K562 (cell line): ENCODE measurements around the gene HCN3. TPM values are rescaled to one million over a fixed set of nuclear protein-coding genes. Genes with fewer than 3 reads are reported as not detected.

Source experiments
- FOXK1 ChIP-seq: sonication (generic); formaldehyde crosslinking; IDR thresholded peaks from 2 replicates; pipeline ENCODE4 v1.8.0; 2022; ENCODE audit warnings: missing genetic modification reagents, mild to moderate bottlenecking, borderline replicate concordance
- FUS ChIP-seq: fragments of 200-400 bp; formaldehyde crosslinking; optimal IDR thresholded peaks from 2 replicates; pipeline ENCODE3; 2017; ENCODE audit warnings: low read depth, low read length
- HCFC1 ChIP-seq: IDR thresholded peaks from 2 replicates; pipeline ENCODE4 v1.6.1; 2012; ENCODE audit warnings: low read depth, low read length, improper control_type of control experiment
- HNRNPLL ChIP-seq: fragments of 200-400 bp; formaldehyde crosslinking; IDR thresholded peaks from 2 replicates; pipeline ENCODE4 v1.6.1; 2017; ENCODE audit warnings: low read length, low read depth, mild to moderate bottlenecking; ENCODE audit not compliant: poor library complexity, severe bottlenecking
- KDM1A ChIP-seq, 2 experiments: fragments of 450-650 bp; IDR thresholded peaks; 2 replicates each; pipeline ENCODE4 v1.6.1; 2016; ENCODE audit warnings: mild to moderate bottlenecking in 2 of 2
- PPARD ChIP-seq: fragments of 250-450 bp; sonication (Bioruptor Pico); IDR thresholded peaks from 2 replicates; pipeline ENCODE4 v1.8.0; 2022; ENCODE audit warnings: inconsistent platforms, mild to moderate bottlenecking, moderate library complexity
- RHOXF2B ChIP-seq: fragments of 250-450 bp; sonication (Bioruptor Pico); conservative IDR thresholded peaks from 2 replicates; pipeline ENCODE4 v1.5.1; 2021
- SMC3 ChIP-seq: conservative IDR thresholded peaks from 2 replicates; pipeline ENCODE4 v1.6.1; 2011; ENCODE audit warnings: low read depth, low read length, improper control_type of control experiment; ENCODE audit not compliant: insufficient read depth
- TAL1 ChIP-seq: fragments of 450-650 bp; IDR thresholded peaks from 2 replicates; pipeline ENCODE4 v1.6.1; 2016; ENCODE audit warnings: mild to moderate bottlenecking
- ZBTB8A ChIP-seq: fragments of 450-650 bp; IDR thresholded peaks from 2 replicates; pipeline ENCODE4 v1.6.1; 2018; ENCODE audit warnings: mild to moderate bottlenecking, moderate library complexity; ENCODE audit not compliant: partially characterized antibody
- ZNF134 ChIP-seq: fragments of 250-450 bp; sonication (Bioruptor Pico); conservative IDR thresholded peaks from 2 replicates; pipeline ENCODE4 v1.4.0; 2020
- ZNF140 ChIP-seq: fragments of 250-450 bp; sonication (Bioruptor Pico); IDR thresholded peaks from 2 replicates; pipeline ENCODE4 v1.8.0; 2021; ENCODE audit warnings: moderate library complexity, mild to moderate bottlenecking, inconsistent platforms
- ZNF395 ChIP-seq: fragments of 200-800 bp; sonication (Bioruptor generic); IDR thresholded peaks from 2 replicates; pipeline ENCODE4 v1.6.1; 2017; ENCODE audit warnings: missing genetic modification characterization, missing compliant biosample characterization
- ZNF445 ChIP-seq: fragments of 250-450 bp; sonication (Bioruptor Pico); IDR thresholded peaks from 2 replicates; pipeline ENCODE4 v1.4.0; 2020; ENCODE audit warnings: low read depth, mild to moderate bottlenecking, moderate library complexity
- ZNF561 ChIP-seq: fragments of 450-650 bp; formaldehyde crosslinking; conservative IDR thresholded peaks from 2 replicates; pipeline ENCODE4 v1.4.0; 2020; ENCODE audit warnings: mild to moderate bottlenecking, moderate library complexity
- ZNF589 ChIP-seq: fragments of 200-800 bp; sonication (Bioruptor generic); IDR thresholded peaks from 2 replicates; pipeline ENCODE4 v1.6.1; 2016; ENCODE audit warnings: low read depth, missing genetic modification characterization, missing compliant biosample characterization
- ZNF740 ChIP-seq, 3 experiments: fragments of 200-800 bp in 1 of 3; sonication (Bioruptor generic) in 1 of 3; sonication (generic) in 1 of 3; formaldehyde crosslinking in 1 of 3; IDR thresholded peaks; 2 replicates each; pipeline versions ENCODE4 v1.6.1 to v1.8.0; 2016 to 2022; ENCODE audit warnings: mild to moderate bottlenecking in 2 of 3, missing compliant biosample characterization in 2 of 3, missing genetic modification characterization in 2 of 3, missing genetic modification reagents in 1 of 3
- polyA plus RNA-seq, 8 experiments: library from polyadenylated mRNA; depleted of rRNA in 4 of 8; stranded (reverse) in 5 of 8; unstranded in 3 of 8; fragments of >200 nt; fragmentation: Nextera tagmentation in 2 of 8; fragmentation: Illumina TruSeq in 1 of 8; extraction: Ambion mirVana in 2 of 8; extraction: Trizol in 1 of 8; gene quantifications; 2 replicates each; pipeline versions ENCODE4 v1.2.1 to v1.2.3, GENCODE V29; 2011 to 2014; ENCODE audit warnings: inconsistent platforms in 1 of 8, missing spikeins in 1 of 8
- total RNA-seq, 7 experiments: library from RNA; depleted of rRNA in 6 of 7; stranded (reverse); fragments of >200 nt in 6 of 7; fragmentation: Illumina TruSeq in 2 of 7; extraction: Trizol in 2 of 7; gene quantifications; 2 replicates each; pipeline versions ENCODE4 v1.2.1 to v1.2.3, GENCODE V29; 2011 to 2021; ENCODE audit warnings: low replicate concordance in 1 of 7
- TF ChIP-seq, protein P1 (sequence below), 2 experiments: IDR thresholded peaks; 2 replicates each; pipeline ENCODE4 v1.6.1; 2012; ENCODE audit warnings: improper control_type of control experiment in 2 of 2, low read depth in 2 of 2, low read length in 2 of 2, borderline replicate concordance in 1 of 2
- TF ChIP-seq, protein P2 (sequence below): sonication (generic); formaldehyde crosslinking; IDR thresholded peaks from 2 replicates; pipeline ENCODE4 v1.8.0; 2022; ENCODE audit warnings: missing genetic modification reagents, mild to moderate bottlenecking, borderline replicate concordance
- TF ChIP-seq, protein P3 (sequence below): fragments of 450-650 bp; formaldehyde crosslinking; IDR thresholded peaks from 2 replicates; pipeline ENCODE4 v1.4.0; 2020; ENCODE audit warnings: mild to moderate bottlenecking

HCN3 gene
- total and polyA plus RNA-seq, 9 of the 15 experiments (the other 6 are each of a cell fraction or from before 2014, with no cell fraction given), result 0.91 to 9.7 (median 3.9) TPM

GRCh38 chr1:155307247-155307740 lies 30.0 kb downstream of the HCN3 start (continued):
- TF ChIP-seq, protein P1, sequence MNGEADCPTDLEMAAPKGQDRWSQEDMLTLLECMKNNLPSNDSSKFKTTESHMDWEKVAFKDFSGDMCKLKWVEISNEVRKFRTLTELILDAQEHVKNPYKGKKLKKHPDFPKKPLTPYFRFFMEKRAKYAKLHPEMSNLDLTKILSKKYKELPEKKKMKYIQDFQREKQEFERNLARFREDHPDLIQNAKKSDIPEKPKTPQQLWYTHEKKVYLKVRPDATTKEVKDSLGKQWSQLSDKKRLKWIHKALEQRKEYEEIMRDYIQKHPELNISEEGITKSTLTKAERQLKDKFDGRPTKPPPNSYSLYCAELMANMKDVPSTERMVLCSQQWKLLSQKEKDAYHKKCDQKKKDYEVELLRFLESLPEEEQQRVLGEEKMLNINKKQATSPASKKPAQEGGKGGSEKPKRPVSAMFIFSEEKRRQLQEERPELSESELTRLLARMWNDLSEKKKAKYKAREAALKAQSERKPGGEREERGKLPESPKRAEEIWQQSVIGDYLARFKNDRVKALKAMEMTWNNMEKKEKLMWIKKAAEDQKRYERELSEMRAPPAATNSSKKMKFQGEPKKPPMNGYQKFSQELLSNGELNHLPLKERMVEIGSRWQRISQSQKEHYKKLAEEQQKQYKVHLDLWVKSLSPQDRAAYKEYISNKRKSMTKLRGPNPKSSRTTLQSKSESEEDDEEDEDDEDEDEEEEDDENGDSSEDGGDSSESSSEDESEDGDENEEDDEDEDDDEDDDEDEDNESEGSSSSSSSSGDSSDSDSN (IDR thresholded peaks at IDR 0.05; ENCODE audit: borderline replicate concordance in 1 of 2, low read depth in 2 of 2, low read length in 2 of 2), result no peak
- TF ChIP-seq ZNF740 (CRISPR knock-in tag; IDR thresholded peaks at IDR 0.05) (no peak), ZNF740 (tag; IDR thresholded peaks at IDR 0.05) (peak in 1 of 2 experiments; percentile 95; a peak in 2 of 4 replicates), HCFC1 (no peak), ZNF134 (peak; percentile 81), RHOXF2B (CRISPR knock-in tag) (no peak; the same call in 1 of the 2 replicates), ZNF140 (CRISPR knock-in tag) (0 out of 2 replicates have a peak, but pooled peaks have one; percentile 72), ZNF445 (CRISPR knock-in tag) (peak; percentile 90), FUS (no peak), ZBTB8A (no peak), PPARD (CRISPR knock-in tag) (no peak), ZNF395 (peak; percentile 98), ZNF589 (peak; percentile 90), KDM1A (IDR thresholded peaks at IDR 0.05) (peak; percentile 33 to 38; a peak in 1 of 4 replicates), HNRNPLL (no peak), TAL1 (no peak), FOXK1 (no peak), ZNF561 (CRISPR knock-in tag) (0 out of 2 replicates have a peak, but pooled peaks have one; percentile 45), SMC3 (peak; percentile 37; the same call in 1 of the 2 replicates)
- TF ChIP-seq, protein P2, sequence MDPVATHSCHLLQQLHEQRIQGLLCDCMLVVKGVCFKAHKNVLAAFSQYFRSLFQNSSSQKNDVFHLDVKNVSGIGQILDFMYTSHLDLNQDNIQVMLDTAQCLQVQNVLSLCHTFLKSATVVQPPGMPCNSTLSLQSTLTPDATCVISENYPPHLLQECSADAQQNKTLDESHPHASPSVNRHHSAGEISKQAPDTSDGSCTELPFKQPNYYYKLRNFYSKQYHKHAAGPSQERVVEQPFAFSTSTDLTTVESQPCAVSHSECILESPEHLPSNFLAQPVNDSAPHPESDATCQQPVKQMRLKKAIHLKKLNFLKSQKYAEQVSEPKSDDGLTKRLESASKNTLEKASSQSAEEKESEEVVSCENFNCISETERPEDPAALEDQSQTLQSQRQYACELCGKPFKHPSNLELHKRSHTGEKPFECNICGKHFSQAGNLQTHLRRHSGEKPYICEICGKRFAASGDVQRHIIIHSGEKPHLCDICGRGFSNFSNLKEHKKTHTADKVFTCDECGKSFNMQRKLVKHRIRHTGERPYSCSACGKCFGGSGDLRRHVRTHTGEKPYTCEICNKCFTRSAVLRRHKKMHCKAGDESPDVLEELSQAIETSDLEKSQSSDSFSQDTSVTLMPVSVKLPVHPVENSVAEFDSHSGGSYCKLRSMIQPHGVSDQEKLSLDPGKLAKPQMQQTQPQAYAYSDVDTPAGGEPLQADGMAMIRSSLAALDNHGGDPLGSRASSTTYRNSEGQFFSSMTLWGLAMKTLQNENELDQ (CRISPR knock-in tag), result no peak
- TF ChIP-seq, protein P3, sequence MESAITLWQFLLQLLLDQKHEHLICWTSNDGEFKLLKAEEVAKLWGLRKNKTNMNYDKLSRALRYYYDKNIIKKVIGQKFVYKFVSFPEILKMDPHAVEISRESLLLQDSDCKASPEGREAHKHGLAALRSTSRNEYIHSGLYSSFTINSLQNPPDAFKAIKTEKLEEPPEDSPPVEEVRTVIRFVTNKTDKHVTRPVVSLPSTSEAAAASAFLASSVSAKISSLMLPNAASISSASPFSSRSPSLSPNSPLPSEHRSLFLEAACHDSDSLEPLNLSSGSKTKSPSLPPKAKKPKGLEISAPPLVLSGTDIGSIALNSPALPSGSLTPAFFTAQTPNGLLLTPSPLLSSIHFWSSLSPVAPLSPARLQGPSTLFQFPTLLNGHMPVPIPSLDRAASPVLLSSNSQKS (CRISPR knock-in tag), result no peak
